ENCODE data around the gene SUN5.

DNA sequence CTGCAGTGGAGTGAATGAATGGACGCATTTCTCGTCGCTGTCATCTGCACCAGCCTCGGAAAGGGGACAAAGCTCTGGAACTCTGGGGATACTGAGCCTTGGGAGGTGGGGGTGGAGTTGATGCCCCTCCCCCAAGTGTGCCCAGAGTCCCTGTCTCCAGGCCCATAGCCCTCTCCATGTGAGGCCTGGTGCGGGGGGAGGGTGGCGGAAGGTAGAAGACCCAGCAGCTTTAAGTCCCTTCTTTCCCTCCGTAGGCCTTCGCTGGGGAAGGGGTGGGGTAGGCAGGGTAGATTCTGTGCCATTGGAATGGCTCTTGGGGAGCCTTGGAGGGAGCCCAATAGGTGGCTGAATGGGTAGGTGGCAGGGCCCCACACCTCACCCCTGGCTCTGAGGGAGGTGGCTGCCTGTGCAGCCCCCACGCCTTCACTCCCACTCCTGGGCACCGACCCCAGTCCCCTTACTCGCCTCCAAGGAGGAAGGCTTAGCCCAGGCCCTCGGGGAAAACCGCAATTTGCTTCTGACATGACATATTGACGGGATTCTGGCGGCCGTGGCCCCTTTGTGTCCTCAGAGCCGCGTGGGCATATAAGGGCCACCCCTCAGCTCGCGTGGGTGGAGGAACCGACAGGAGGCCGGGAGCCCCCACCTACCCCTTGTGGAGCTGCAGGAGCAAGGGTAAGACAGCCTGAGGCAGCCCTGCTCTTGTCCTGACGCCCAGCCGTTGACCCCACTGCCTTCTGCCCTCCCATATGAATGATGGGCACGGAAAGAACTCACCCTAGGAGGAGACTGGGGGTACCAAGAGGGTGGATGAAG is 49.3 kb upstream of the SUN5 start, which contains the start of gene BPIFB3:
- TF ChIP-seq, protein P1, sequence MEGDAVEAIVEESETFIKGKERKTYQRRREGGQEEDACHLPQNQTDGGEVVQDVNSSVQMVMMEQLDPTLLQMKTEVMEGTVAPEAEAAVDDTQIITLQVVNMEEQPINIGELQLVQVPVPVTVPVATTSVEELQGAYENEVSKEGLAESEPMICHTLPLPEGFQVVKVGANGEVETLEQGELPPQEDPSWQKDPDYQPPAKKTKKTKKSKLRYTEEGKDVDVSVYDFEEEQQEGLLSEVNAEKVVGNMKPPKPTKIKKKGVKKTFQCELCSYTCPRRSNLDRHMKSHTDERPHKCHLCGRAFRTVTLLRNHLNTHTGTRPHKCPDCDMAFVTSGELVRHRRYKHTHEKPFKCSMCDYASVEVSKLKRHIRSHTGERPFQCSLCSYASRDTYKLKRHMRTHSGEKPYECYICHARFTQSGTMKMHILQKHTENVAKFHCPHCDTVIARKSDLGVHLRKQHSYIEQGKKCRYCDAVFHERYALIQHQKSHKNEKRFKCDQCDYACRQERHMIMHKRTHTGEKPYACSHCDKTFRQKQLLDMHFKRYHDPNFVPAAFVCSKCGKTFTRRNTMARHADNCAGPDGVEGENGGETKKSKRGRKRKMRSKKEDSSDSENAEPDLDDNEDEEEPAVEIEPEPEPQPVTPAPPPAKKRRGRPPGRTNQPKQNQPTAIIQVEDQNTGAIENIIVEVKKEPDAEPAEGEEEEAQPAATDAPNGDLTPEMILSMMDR (IDR thresholded peaks at IDR 0.05): no peak
- TF ChIP-seq, protein P2, sequence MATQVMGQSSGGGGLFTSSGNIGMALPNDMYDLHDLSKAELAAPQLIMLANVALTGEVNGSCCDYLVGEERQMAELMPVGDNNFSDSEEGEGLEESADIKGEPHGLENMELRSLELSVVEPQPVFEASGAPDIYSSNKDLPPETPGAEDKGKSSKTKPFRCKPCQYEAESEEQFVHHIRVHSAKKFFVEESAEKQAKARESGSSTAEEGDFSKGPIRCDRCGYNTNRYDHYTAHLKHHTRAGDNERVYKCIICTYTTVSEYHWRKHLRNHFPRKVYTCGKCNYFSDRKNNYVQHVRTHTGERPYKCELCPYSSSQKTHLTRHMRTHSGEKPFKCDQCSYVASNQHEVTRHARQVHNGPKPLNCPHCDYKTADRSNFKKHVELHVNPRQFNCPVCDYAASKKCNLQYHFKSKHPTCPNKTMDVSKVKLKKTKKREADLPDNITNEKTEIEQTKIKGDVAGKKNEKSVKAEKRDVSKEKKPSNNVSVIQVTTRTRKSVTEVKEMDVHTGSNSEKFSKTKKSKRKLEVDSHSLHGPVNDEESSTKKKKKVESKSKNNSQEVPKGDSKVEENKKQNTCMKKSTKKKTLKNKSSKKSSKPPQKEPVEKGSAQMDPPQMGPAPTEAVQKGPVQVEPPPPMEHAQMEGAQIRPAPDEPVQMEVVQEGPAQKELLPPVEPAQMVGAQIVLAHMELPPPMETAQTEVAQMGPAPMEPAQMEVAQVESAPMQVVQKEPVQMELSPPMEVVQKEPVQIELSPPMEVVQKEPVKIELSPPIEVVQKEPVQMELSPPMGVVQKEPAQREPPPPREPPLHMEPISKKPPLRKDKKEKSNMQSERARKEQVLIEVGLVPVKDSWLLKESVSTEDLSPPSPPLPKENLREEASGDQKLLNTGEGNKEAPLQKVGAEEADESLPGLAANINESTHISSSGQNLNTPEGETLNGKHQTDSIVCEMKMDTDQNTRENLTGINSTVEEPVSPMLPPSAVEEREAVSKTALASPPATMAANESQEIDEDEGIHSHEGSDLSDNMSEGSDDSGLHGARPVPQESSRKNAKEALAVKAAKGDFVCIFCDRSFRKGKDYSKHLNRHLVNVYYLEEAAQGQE (IDR thresholded peaks at IDR 0.05; ENCODE audit: insufficient read depth in 1 of 2, low read depth in 2 of 2, low read length in 1 of 2): no peak

Measured in Panc1 (cell line).